Endothelial cell (in vitro differentiated cells): Measurements from ENCODE around the gene FCN3. TPM values are rescaled to one million over a fixed set of nuclear protein-coding genes. Genes with fewer than 3 reads are reported as not detected.
A peak's percentile ranks its signal among the peaks of the same experiment; 100 is the strongest.

Experiments
- DNase-seq: peaks from one replicate; pipeline ENCODE4 v3.0.0; 2021; ENCODE audit warnings: low spot score
- H3K27ac Mint-ChIP-seq: one replicate; pipeline ENCODE4 v1.8.0; 2021; ENCODE audit warnings: mixed read lengths, inconsistent platforms; ENCODE audit not compliant: unreplicated experiment
- H3K27me3 Mint-ChIP-seq: one replicate; pipeline ENCODE4 v1.8.0; 2021; ENCODE audit warnings: mild to moderate bottlenecking, moderate library complexity, mixed read lengths, inconsistent platforms; ENCODE audit not compliant: unreplicated experiment
- H3K36me3 Mint-ChIP-seq: one replicate; pipeline ENCODE4 v1.8.0; 2021; ENCODE audit warnings: mild to moderate bottlenecking, low read depth, mixed read lengths, inconsistent platforms; ENCODE audit not compliant: unreplicated experiment
- H3K4me1 Mint-ChIP-seq: one replicate; pipeline ENCODE4 v1.8.0; 2021; ENCODE audit warnings: mild to moderate bottlenecking, mixed read lengths, inconsistent platforms; ENCODE audit not compliant: unreplicated experiment
- H3K4me3 Mint-ChIP-seq: one replicate; pipeline ENCODE4 v1.8.0; 2021; ENCODE audit warnings: mild to moderate bottlenecking, mixed read lengths, inconsistent platforms; ENCODE audit not compliant: unreplicated experiment
- H3K9me3 Mint-ChIP-seq: one replicate; pipeline ENCODE4 v1.8.0; 2021; ENCODE audit warnings: mixed read lengths, inconsistent platforms; ENCODE audit not compliant: unreplicated experiment
- CTCF ChIP-seq: fragments of 200-600 bp; sonication (generic); IDR thresholded peaks from one replicate; pipeline ENCODE4 v1.5.0; 2021; ENCODE audit warnings: antibody characterized with exemption; ENCODE audit not compliant: unreplicated experiment
- total RNA-seq: library from RNA; stranded (reverse); fragmentation: NEBNext Ultra II Directional; extraction: Animal tissue kit (Norgen Biotek cat#: 25700); gene quantifications from one replicate; pipeline ENCODE4 v1.2.1, GENCODE V29; 2021; ENCODE audit not compliant: unreplicated experiment

The FCN3 gene
- total RNA-seq, 1 donor from 2014 or later = 132 TPM

- Mint-ChIP-seq H3K36me3 (peaks cover 56% of the 10 kb centered on the region), H3K27me3 (peaks cover 6% of the 10 kb centered on the region), H3K9me3 (no peaks in the 10 kb centered on the region), H3K4me1 (peaks cover 38% of the 10 kb centered on the region), H3K27ac (peak overlapping the region; percentile 45), H3K4me3 (peak overlapping the region; percentile 26)
- DNase-seq = peak; percentile 60
- TF ChIP-seq CTCF = peak; percentile 59
These were observed 41.9 kb upstream of the FCN3 start for GRCh38 chr1:27416387-27417111.

- Mint-ChIP-seq H3K9me3 (no peaks in the 10 kb centered on the region), H3K27ac (no peak overlapping the region), H3K36me3 (peaks cover 65% of the 10 kb centered on the region), H3K4me3 (no peak overlapping the region), H3K4me1 (peaks cover 46% of the 10 kb centered on the region), H3K27me3 (peaks cover 8% of the 10 kb centered on the region)
- TF ChIP-seq CTCF = no peak
- DNase-seq = no peak
These were observed 39.5 kb upstream of the FCN3 start for GRCh38 chr1:27414091-27414490.

GRCh38 chr1:27413004-27413403, 38.4 kb upstream of the FCN3 start:
- H3K4me3 Mint-ChIP-seq = peak overlapping the region; percentile 73
- no peak for DNase-seq
- H3K36me3 Mint-ChIP-seq = peaks cover 62% of the 10 kb centered on the region
- TF ChIP-seq CTCF = no peak
- H3K27ac Mint-ChIP-seq = peak overlapping the region; percentile 49
- no peaks in the 10 kb centered on the region for H3K9me3 Mint-ChIP-seq
- H3K4me1 Mint-ChIP-seq = peaks cover 37% of the 10 kb centered on the region
- H3K27me3 Mint-ChIP-seq = peaks cover 8% of the 10 kb centered on the region

- TF ChIP-seq CTCF = no peak
- Mint-ChIP-seq H3K27me3 (peaks cover 12% of the 10 kb centered on the region), H3K27ac (no peak overlapping the region), H3K4me3 (no peak overlapping the region), H3K36me3 (peaks cover 63% of the 10 kb centered on the region), H3K4me1 (peaks cover 34% of the 10 kb centered on the region), H3K9me3 (no peaks in the 10 kb centered on the region)
- DNase-seq = no peak
These were observed 37.9 kb upstream of the FCN3 start for GRCh38 chr1:27412502-27412901.

GRCh38 chr1:27410709-27411108, 36.1 kb upstream of the FCN3 start:
- Mint-ChIP-seq H3K4me1 (peaks cover 20% of the 10 kb centered on the region), H3K36me3 (peaks cover 49% of the 10 kb centered on the region), H3K9me3 (no peaks in the 10 kb centered on the region), H3K4me3 (peak overlapping the region; percentile 33), H3K27me3 (peaks cover 6% of the 10 kb centered on the region), H3K27ac (peak overlapping the region; percentile 37)
- DNase-seq = no peak
- no peak for TF ChIP-seq CTCF
